Hepatocyte (in vitro differentiated cells): ENCODE data around the gene SUSD3. TPM values are rescaled to one million over a fixed set of nuclear protein-coding genes. Genes with fewer than 3 reads are reported as not detected.

Source experiments
- DNase-seq: peaks from one replicate; pipeline ENCODE4 v3.0.0-alpha.2; 2016; ENCODE audit warnings: low spot score
- H2AFZ ChIP-seq: fragments of 200-600 bp; sonication (generic); 2 replicates; pipeline ENCODE4 v1.6.0; 2016; ENCODE audit warnings: antibody characterized with exemption, mild to moderate bottlenecking
- H3K27ac ChIP-seq: fragments of 200-600 bp; sonication (generic); 2 replicates; pipeline ENCODE4 v1.5.1; 2016; ENCODE audit warnings: mild to moderate bottlenecking
- H3K27me3 ChIP-seq: fragments of 200-600 bp; sonication (generic); 2 replicates; pipeline ENCODE4 v1.6.1; 2016
- H3K36me3 ChIP-seq: fragments of 200-600 bp; sonication (generic); replicated peaks from 2 replicates; pipeline ENCODE4 v1.5.1; 2016; ENCODE audit warnings: low read depth; ENCODE audit not compliant: insufficient read depth
- H3K4me1 ChIP-seq: fragments of 200-600 bp; sonication (generic); 2 replicates; pipeline ENCODE4 v1.5.1; 2016; ENCODE audit warnings: mild to moderate bottlenecking, moderate library complexity; ENCODE audit not compliant: insufficient read depth
- H3K4me2 ChIP-seq: fragments of 200-600 bp; sonication (generic); 2 replicates; pipeline ENCODE4 v1.6.0; 2016
- H3K4me3 ChIP-seq: fragments of 200-600 bp; sonication (generic); 2 replicates; pipeline ENCODE4 v1.5.1; 2016; ENCODE audit warnings: mild to moderate bottlenecking
- H3K79me2 ChIP-seq: fragments of 200-600 bp; sonication (generic); 2 replicates; pipeline ENCODE4 v1.6.0; 2017; ENCODE audit warnings: mild to moderate bottlenecking
- H3K9me2 ChIP-seq: fragments of 200-600 bp; sonication (generic); replicated peaks from 2 replicates; pipeline ENCODE4 v1.6.0; 2017; ENCODE audit warnings: mild to moderate bottlenecking; ENCODE audit not compliant: insufficient read depth
- H3K9me3 ChIP-seq: fragments of 200-600 bp; sonication (generic); 2 replicates; pipeline ENCODE4 v1.5.1; 2016; ENCODE audit warnings: low read depth, mild to moderate bottlenecking
- H4K20me1 ChIP-seq: fragments of 200-600 bp; sonication (generic); 2 replicates; pipeline ENCODE4 v1.6.0; 2016; ENCODE audit warnings: mild to moderate bottlenecking; ENCODE audit not compliant: insufficient read depth, poor library complexity, severe bottlenecking
- CTCF ChIP-seq: fragments of 200-600 bp; sonication (generic); IDR thresholded peaks from 2 replicates; pipeline ENCODE4 v1.5.1; 2016; ENCODE audit warnings: antibody characterized with exemption, mild to moderate bottlenecking; ENCODE audit not compliant: poor library complexity
- EZH2 ChIP-seq: fragments of 200-600 bp; sonication (generic); IDR thresholded peaks from 2 replicates; pipeline ENCODE4 v1.6.1; 2016; ENCODE audit warnings: antibody characterized with exemption, mild to moderate bottlenecking, borderline replicate concordance
- EZH2phosphoT487 ChIP-seq: fragments of 200-600 bp; sonication (generic); IDR thresholded peaks from one replicate; pipeline ENCODE4 v1.6.1; 2018; ENCODE audit warnings: antibody characterized with exemption, mild to moderate bottlenecking, low read depth, moderate library complexity; ENCODE audit not compliant: unreplicated experiment, severe bottlenecking
- WGBS: methylation state at CpG from one replicate; pipeline ENCODE4 v1.1.6; 2016; ENCODE audit warnings: low lambda C conversion rate; ENCODE audit errors: missing lambda C conversion rate; 5-methylcytosine and 5-hydroxymethylcytosine counted together
- polyA plus RNA-seq: library from polyadenylated mRNA; unstranded; fragments of >200 nt; fragmentation: Nextera tagmentation; extraction: Ambion mirVana; gene quantifications from 2 replicates; pipeline ENCODE4 v1.2.1, GENCODE V29; 2016
- total RNA-seq: library from RNA; depleted of rRNA; stranded (reverse); fragments of >200 nt; gene quantifications from 2 replicates; pipeline ENCODE4 v1.2.3, GENCODE V29; 2014

SUSD3 gene
- total and polyA plus RNA-seq, 2 experiments from 2014 or later: 11.4 to 17.3 TPM

DNA sequence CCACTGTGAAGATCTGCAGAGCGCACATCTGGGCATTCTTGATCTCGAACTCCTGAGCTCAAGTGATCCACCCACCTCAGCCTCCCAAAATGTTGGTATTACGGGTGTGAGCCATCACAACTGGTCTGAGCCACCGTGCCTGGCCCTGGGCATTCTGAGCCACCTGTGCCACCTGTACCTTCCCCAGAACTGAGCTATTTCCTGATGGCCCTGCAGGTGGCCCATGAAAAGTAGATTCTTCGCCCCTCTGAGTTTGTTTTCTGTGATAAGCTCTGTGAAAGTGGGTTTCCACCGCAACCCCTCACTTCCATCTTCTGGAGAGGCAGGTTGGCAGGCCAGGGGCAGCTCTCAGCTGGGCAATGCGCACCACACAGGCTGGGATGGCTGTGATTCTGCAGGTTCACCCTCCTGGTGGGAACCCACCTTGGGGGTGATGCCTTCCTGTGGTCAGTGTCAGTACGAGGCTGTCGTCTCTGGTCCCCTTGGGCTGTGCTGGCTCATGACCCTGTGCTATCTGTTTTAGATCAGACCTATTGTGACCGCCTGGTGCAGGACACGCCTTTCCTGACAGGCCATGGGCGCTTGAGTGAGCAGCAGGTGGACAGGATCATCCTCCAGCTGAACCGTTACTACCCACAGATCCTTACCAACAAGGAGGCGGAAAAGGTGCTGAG is 48.8 kb downstream of the SUSD3 start:
- Histone ChIP-seq H3K27ac (no peak overlapping the region), H3K36me3 (no peaks in the 10 kb centered on the region), H3K4me1 (no peaks in the 10 kb centered on the region), H3K9me2 (no peaks in the 10 kb centered on the region), H3K27me3 (no peaks in the 10 kb centered on the region), H3K4me3 (no peak overlapping the region), H3K79me2 (peaks cover 51% of the 10 kb centered on the region), H3K9me3 (no peaks in the 10 kb centered on the region), H4K20me1 (peaks cover 4% of the 10 kb centered on the region), H3K4me2 (no peak overlapping the region), H2AFZ (no peak overlapping the region)
- no peak for DNase-seq
- WGBS: 86% methylated on average over 14 of the region's 14 CpGs
- TF ChIP-seq CTCF (no peak), EZH2 (no peak), EZH2phosphoT487 (no peak)

- Histone ChIP-seq H3K9me3 (no peaks in the 10 kb centered on the region), H3K4me2 (no peak overlapping the region), H3K9me2 (no peaks in the 10 kb centered on the region), H3K27ac (no peak overlapping the region), H2AFZ (no peak overlapping the region), H3K4me3 (no peak overlapping the region), H3K27me3 (no peaks in the 10 kb centered on the region), H4K20me1 (peaks cover 4% of the 10 kb centered on the region), H3K4me1 (no peaks in the 10 kb centered on the region), H3K79me2 (peaks cover 46% of the 10 kb centered on the region), H3K36me3 (no peaks in the 10 kb centered on the region)
- 93% methylated on average over 6 of the region's 6 CpGs for WGBS
- TF ChIP-seq CTCF (no peak), EZH2phosphoT487 (no peak), EZH2 (no peak)
- no peak for DNase-seq
These were observed 49.3 kb downstream of the SUSD3 start for GRCh38 chr9:93107825-93108161.

- no peak overlapping the region for H2AFZ ChIP-seq
- DNase-seq: no peak
- peaks cover 4% of the 10 kb centered on the region for H4K20me1 ChIP-seq
- peaks cover 39% of the 10 kb centered on the region for H3K79me2 ChIP-seq
- no peaks in the 10 kb centered on the region for H3K4me1 ChIP-seq
- H3K9me3 ChIP-seq: no peaks in the 10 kb centered on the region
- TF ChIP-seq EZH2 (no peak), EZH2phosphoT487 (no peak), CTCF (no peak)
- H3K4me2 ChIP-seq: no peak overlapping the region
- H3K4me3 ChIP-seq: no peak overlapping the region
- H3K27me3 ChIP-seq: no peaks in the 10 kb centered on the region
- WGBS: 90% methylated on average over 14 of the region's 15 CpGs
- no peaks in the 10 kb centered on the region for H3K9me2 ChIP-seq
- no peaks in the 10 kb centered on the region for H3K36me3 ChIP-seq
- H3K27ac ChIP-seq: no peak overlapping the region
These were observed 50.0 kb downstream of the SUSD3 start for GRCh38 chr9:93108291-93109041.
